Activated naive CD8-positive, alpha-beta T cell treated with anti-CD3 and anti-CD28 coated beads, Interleukin-2, amount 50 U/mL, for 24 hours (primary cell): ENCODE data around the gene CCDC112.

ENCODE experiments used
- ATAC-seq: fragments of 150-1000 bp; cut with Tn5 transposase; one replicate; pipeline ENCODE4 v1.10.0; 2021
- DNase-seq: peaks from one replicate; pipeline ENCODE4 v3.0.0; 2021
- H3K27ac Mint-ChIP-seq: one replicate; pipeline ENCODE4 v1.8.0; 2021; ENCODE audit warnings: mild to moderate bottlenecking, mixed read lengths
- H3K27me3 Mint-ChIP-seq: one replicate; pipeline ENCODE4 v1.8.0; 2021; ENCODE audit warnings: mixed read lengths
- H3K36me3 Mint-ChIP-seq: one replicate; pipeline ENCODE4 v1.8.0; 2021; ENCODE audit warnings: low read depth, mixed read lengths
- H3K4me1 Mint-ChIP-seq: one replicate; pipeline ENCODE4 v1.8.0; 2021; ENCODE audit warnings: mixed read lengths
- H3K4me3 Mint-ChIP-seq: one replicate; pipeline ENCODE4 v1.8.0; 2021; ENCODE audit warnings: mild to moderate bottlenecking, moderate library complexity, mixed read lengths
- H3K9me3 Mint-ChIP-seq: one replicate; pipeline ENCODE4 v1.8.0; 2021; ENCODE audit warnings: mixed read lengths

The CCDC112 gene

GRCh38 chr5:115298811-115299210 is 2.4 kb upstream of the CCDC112 start:
- DNase-seq (no peak), ATAC-seq (no peak)
- H3K4me3 Mint-ChIP-seq: no peak overlapping the region
- H3K36me3 Mint-ChIP-seq: no peaks in the 10 kb centered on the region
- H3K27ac Mint-ChIP-seq: no peak overlapping the region
- H3K4me1 Mint-ChIP-seq: peaks cover 9% of the 10 kb centered on the region
- H3K9me3 Mint-ChIP-seq: no peaks in the 10 kb centered on the region
- H3K27me3 Mint-ChIP-seq: peaks cover 9% of the 10 kb centered on the region

DNA sequence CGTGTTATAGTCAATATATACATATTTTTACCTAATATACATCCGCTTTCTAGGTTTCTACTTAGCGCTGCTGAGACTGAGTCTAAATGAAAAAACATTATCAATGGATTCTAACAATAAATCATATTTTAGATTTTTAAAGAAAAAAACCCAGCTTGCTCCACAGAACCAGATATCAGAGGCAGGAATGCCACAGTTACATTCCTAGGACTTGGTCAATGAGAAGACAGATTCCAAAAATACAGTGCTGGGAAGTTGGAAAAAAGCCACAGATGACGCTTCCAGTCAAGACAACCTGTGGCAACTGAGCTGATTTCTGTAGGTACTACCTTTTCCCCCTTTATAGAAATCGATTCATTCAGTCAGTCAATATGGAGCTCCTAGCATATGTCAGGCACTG is 577 bp upstream of the CCDC112 start:
- Mint-ChIP-seq H3K4me3 (peak overlapping the region; percentile 33), H3K9me3 (peaks cover 12% of the 10 kb centered on the region), H3K4me1 (peaks cover 9% of the 10 kb centered on the region), H3K36me3 (peaks cover 5% of the 10 kb centered on the region), H3K27me3 (peaks cover 7% of the 10 kb centered on the region), H3K27ac (no peak overlapping the region)
- ATAC-seq (no peak), DNase-seq (no peak)

GRCh38 chr5:115295777-115296123 is 704 bp downstream of the CCDC112 start:
- no peak for DNase-seq
- H3K27me3 Mint-ChIP-seq: peaks cover 7% of the 10 kb centered on the region
- H3K36me3 Mint-ChIP-seq: peaks cover 6% of the 10 kb centered on the region
- H3K27ac Mint-ChIP-seq: peak overlapping the region; percentile 32
- ATAC-seq: no peak
- peaks cover 9% of the 10 kb centered on the region for H3K4me1 Mint-ChIP-seq
- H3K9me3 Mint-ChIP-seq: peaks cover 19% of the 10 kb centered on the region
- H3K4me3 Mint-ChIP-seq: peak overlapping the region; percentile 83

DNA sequence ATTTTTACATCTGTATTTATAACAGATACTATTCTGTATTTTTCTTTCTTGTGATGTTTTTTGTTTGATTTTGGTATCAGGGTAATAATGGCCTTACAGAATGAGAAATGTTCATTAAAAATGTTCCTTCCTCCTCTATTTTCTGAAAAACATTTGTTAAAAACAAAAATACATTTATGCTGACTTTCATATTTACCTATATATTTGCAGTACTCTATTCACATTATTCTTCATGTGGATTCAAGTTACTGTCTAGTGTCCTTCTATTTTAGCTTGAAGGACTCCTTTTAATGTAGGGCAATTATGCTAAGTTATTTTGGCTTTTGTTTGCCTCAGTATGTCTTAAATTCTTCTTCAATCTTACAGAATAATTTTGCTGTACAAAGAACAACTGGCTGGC is 5.1 kb downstream of the CCDC112 start:
- Mint-ChIP-seq H3K4me3 (no peak overlapping the region), H3K9me3 (peaks cover 19% of the 10 kb centered on the region), H3K36me3 (peaks cover 6% of the 10 kb centered on the region), H3K27me3 (peaks cover 1% of the 10 kb centered on the region), H3K27ac (no peak overlapping the region), H3K4me1 (peaks cover 9% of the 10 kb centered on the region)
- DNase-seq (no peak), ATAC-seq (no peak)

DNA sequence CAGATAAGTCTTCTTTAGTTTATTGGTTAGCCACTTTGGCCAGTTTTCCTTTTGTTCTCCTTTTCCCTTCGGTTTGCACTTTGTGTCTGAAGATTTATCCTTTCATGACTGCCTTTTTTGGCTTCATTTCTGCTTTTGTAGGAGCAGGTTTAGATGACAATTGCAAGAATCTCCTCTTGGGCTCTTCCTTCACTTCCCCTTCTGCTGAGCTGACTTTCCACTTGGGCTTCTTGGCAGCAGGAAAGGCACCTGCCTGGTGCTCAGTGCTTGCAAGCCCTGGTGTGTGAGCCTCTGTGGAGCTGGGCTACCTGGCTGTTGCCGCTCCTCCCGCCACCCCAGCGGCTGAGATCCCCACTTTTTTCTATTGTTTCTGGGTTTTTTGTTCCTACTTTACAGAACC is 7.3 kb downstream of the CCDC112 start:
- Mint-ChIP-seq H3K9me3 (peaks cover 19% of the 10 kb centered on the region), H3K27ac (no peak overlapping the region), H3K4me3 (no peak overlapping the region), H3K4me1 (peaks cover 4% of the 10 kb centered on the region), H3K27me3 (no peaks in the 10 kb centered on the region), H3K36me3 (peaks cover 6% of the 10 kb centered on the region)
- DNase-seq (no peak), ATAC-seq (no peak)

DNA sequence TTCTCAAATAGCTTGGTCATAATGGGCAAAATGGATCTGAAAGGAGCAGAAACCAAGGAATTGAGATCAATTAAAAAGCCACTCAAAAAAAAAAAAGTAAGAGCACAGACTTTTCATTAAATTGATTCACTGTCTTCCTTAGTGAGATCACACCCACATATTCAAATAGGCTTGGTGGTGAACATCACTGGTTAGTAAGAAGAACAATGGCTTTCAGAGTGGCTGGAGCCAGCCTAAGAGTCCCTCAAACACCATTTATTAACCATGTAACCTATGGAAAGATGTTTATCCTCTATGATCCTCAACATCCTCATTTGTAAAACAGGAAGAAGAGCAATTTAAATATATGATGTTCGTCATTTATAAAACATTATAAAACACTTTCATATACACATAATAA is 12.4 kb downstream of the CCDC112 start:
- Mint-ChIP-seq H3K27me3 (no peaks in the 10 kb centered on the region), H3K4me1 (peaks cover 4% of the 10 kb centered on the region)
- DNase-seq: no peak

GRCh38 chr5:115282131-115282530 is 14.3 kb downstream of the CCDC112 start:
- ATAC-seq: no peak
- Mint-ChIP-seq H3K27me3 (no peaks in the 10 kb centered on the region), H3K4me3 (no peak overlapping the region), H3K27ac (no peak overlapping the region), H3K36me3 (peaks cover 2% of the 10 kb centered on the region), H3K4me1 (peaks cover 4% of the 10 kb centered on the region), H3K9me3 (no peaks in the 10 kb centered on the region)
- DNase-seq: no peak

More for the DNA sequence above, 12.4 kb downstream of the CCDC112 start:
- no peaks in the 10 kb centered on the region for H3K9me3 Mint-ChIP-seq
- H3K27ac Mint-ChIP-seq: no peak overlapping the region
- no peak for ATAC-seq
- H3K4me3 Mint-ChIP-seq: no peak overlapping the region
- peaks cover 2% of the 10 kb centered on the region for H3K36me3 Mint-ChIP-seq

GRCh38 chr5:115274584-115274983 is 21.9 kb downstream of the CCDC112 start:
- Mint-ChIP-seq H3K4me1 (peaks cover 6% of the 10 kb centered on the region), H3K4me3 (no peak overlapping the region), H3K9me3 (no peaks in the 10 kb centered on the region), H3K27ac (no peak overlapping the region), H3K27me3 (no peaks in the 10 kb centered on the region), H3K36me3 (no peaks in the 10 kb centered on the region)
- ATAC-seq (no peak), DNase-seq (no peak)

- Mint-ChIP-seq H3K4me1 (peaks cover 6% of the 10 kb centered on the region), H3K9me3 (no peaks in the 10 kb centered on the region), H3K27ac (no peak overlapping the region), H3K36me3 (no peaks in the 10 kb centered on the region), H3K27me3 (no peaks in the 10 kb centered on the region), H3K4me3 (no peak overlapping the region)
- DNase-seq (no peak), ATAC-seq (no peak)
Observed at GRCh38 chr5:115272297-115272958, 24.0 kb downstream of the CCDC112 start.

DNA sequence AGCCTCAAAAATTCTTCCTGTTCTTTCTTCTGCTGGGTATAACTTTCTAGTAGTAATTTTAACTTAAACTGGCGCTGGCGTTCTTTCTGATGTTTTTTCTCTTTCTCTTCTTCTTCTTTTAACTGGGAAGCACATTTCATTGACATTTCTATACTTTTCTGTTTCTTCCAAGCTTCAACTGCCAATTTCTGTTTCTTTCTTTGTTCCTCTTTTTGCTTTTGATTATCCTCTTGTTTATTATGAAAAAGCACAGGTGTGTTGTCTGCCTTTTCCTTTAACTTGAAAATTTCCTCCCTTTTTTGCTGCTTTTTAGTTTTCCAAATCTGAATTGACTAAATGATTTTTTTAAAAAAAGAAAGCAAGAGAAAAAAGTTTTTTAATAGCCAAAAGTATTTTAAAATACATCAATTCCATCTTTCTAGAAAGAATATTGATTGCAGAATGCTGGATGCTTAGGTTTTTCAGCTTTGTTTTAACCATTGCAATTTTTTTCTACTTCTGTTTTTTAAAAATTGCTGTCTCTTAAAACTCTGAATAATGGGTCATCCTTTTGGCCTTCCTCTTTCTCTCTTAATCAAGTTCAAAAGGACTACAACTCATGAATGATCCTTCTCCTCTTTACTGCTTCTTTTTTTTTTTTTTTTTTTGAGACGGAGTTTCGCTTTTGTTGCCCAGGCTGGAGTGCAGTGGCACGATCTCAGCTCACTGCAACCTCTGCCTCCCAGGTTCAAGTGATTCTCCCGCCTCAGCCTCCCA is 25.0 kb downstream of the CCDC112 start:
- H3K9me3 Mint-ChIP-seq: no peaks in the 10 kb centered on the region
- H3K4me1 Mint-ChIP-seq: peaks cover 6% of the 10 kb centered on the region
- DNase-seq (no peak), ATAC-seq (no peak)
- peak overlapping the region; percentile 21 for H3K27ac Mint-ChIP-seq
- no peak overlapping the region for H3K4me3 Mint-ChIP-seq
- no peaks in the 10 kb centered on the region for H3K36me3 Mint-ChIP-seq
- no peaks in the 10 kb centered on the region for H3K27me3 Mint-ChIP-seq

DNA sequence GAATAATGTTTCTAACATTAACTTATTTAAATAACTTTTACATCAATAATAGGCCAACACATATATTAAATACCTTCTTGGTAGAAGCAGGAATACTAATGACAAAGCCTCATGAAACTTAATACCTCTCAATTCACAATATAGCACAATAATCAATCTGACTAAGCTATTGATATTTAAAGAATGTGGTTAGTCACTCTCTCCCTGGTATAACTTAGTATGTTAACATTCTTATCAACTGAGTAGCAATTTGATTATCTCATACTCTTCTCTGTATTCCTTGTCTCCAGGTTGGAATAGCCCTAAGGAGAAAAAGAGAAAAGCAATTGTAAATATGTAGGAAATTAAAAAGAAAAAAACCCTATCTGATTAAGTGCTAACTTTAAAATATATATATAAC is 28.8 kb downstream of the CCDC112 start:
- peaks cover 12% of the 10 kb centered on the region for H3K4me1 Mint-ChIP-seq
- H3K27ac Mint-ChIP-seq: no peak overlapping the region
- no peak overlapping the region for H3K4me3 Mint-ChIP-seq
- no peaks in the 10 kb centered on the region for H3K27me3 Mint-ChIP-seq
- DNase-seq (no peak), ATAC-seq (no peak)
- H3K36me3 Mint-ChIP-seq: no peaks in the 10 kb centered on the region
- H3K9me3 Mint-ChIP-seq: no peaks in the 10 kb centered on the region

DNA sequence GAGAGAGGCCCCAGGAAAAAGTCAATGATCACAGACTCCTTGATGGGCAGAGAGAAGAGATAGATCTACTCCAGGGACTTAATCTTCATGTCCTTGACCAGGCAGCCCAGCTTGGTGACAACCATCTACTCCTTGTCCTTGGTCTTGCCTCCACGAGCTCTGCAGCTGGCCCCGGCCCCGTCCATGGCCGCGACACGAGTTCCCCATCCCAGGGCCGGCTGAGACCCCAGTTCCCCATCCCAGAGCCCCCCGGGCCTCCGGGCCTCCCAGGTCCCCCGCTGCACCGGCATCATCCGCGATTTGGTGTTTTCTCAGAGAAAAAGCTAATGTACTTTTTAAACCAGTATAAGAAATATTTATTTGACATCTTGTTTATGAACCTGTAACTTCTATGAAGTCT is 31.2 kb downstream of the CCDC112 start:
- H3K4me3 Mint-ChIP-seq: no peak overlapping the region
- H3K27ac Mint-ChIP-seq: no peak overlapping the region
- DNase-seq (no peak), ATAC-seq (no peak)
- no peaks in the 10 kb centered on the region for H3K9me3 Mint-ChIP-seq
- no peaks in the 10 kb centered on the region for H3K27me3 Mint-ChIP-seq
- H3K4me1 Mint-ChIP-seq: peaks cover 26% of the 10 kb centered on the region
- H3K36me3 Mint-ChIP-seq: peaks cover 4% of the 10 kb centered on the region

GRCh38 chr5:115264786-115265185 is 31.7 kb downstream of the CCDC112 start:
- DNase-seq (no peak), ATAC-seq (no peak)
- Mint-ChIP-seq H3K9me3 (no peaks in the 10 kb centered on the region), H3K27ac (no peak overlapping the region), H3K27me3 (no peaks in the 10 kb centered on the region), H3K4me1 (peaks cover 30% of the 10 kb centered on the region), H3K36me3 (peaks cover 4% of the 10 kb centered on the region), H3K4me3 (no peak overlapping the region)

GRCh38 chr5:115263078-115263380 is 33.4 kb downstream of the CCDC112 start:
- Mint-ChIP-seq H3K4me3 (peak overlapping the region; percentile 99), H3K27me3 (no peaks in the 10 kb centered on the region), H3K4me1 (peaks cover 46% of the 10 kb centered on the region), H3K27ac (peak overlapping the region; percentile 94), H3K9me3 (no peaks in the 10 kb centered on the region), H3K36me3 (peaks cover 4% of the 10 kb centered on the region)
- DNase-seq: no peak
- ATAC-seq: no peak

DNA sequence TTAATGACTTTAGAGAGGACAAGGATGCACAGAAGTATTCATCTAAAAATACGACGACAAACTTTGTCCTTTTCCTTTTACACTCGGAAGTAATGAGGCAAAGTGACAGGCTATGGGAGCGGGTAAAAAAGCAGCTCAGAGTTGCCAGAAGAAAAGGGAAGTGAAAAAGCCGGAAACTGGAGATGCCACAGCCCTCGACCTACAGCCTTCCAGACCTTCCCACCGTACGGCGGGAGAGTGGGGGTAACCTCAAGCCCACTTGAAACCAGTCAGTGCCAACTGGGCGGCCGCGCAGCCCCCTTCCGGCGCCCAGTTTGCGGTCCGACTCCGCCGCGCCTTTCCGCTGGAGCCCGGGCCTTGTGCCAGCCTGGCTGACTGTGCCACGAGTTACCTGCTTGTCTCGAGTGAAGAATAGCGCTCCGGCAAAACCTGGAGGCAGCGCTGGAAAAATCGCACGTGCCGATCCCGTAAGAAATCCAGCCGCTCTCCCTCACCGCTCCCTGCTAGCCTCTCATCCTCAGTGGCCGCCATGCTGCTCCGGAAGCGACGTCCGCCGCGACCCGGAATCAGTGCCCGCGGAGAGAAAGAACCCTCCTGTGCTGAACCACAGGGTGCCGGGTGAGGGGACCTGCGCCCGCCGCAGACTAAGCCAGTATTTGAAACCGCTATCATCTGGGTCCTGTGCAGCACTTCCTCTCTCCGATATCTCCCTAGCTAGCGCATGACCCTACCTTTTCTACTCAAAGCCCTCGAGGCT is 34.0 kb downstream of the CCDC112 start, which contains the start of gene PGGT1B:
PGGT1B (minus strand) TSS at position 557 of the 757 bp plus-strand sequence; CDS start at position 531, 26 bp downstream.
- H3K9me3 Mint-ChIP-seq: no peaks in the 10 kb centered on the region
- no peaks in the 10 kb centered on the region for H3K27me3 Mint-ChIP-seq
- peaks cover 4% of the 10 kb centered on the region for H3K36me3 Mint-ChIP-seq
- H3K27ac Mint-ChIP-seq: peak within 1 kb of the TSS; percentile 94
- peak; percentile 94 for ATAC-seq
- DNase-seq: peak; percentile 78
- H3K4me3 Mint-ChIP-seq: peak within 1 kb of the TSS; percentile 99
- H3K4me1 Mint-ChIP-seq: peaks cover 47% of the 10 kb centered on the region
